HG03457 (cell line): ENCODE data around the gene FAM162A.

Experiments used
- ATAC-seq: cut with Tn5 transposase; IDR thresholded peaks from one replicate; pipeline ENCODE4 v1.9.1; 2021; ENCODE audit warnings: moderate number of reproducible peaks; ENCODE audit not compliant: unreplicated experiment

FAM162A gene

DNA sequence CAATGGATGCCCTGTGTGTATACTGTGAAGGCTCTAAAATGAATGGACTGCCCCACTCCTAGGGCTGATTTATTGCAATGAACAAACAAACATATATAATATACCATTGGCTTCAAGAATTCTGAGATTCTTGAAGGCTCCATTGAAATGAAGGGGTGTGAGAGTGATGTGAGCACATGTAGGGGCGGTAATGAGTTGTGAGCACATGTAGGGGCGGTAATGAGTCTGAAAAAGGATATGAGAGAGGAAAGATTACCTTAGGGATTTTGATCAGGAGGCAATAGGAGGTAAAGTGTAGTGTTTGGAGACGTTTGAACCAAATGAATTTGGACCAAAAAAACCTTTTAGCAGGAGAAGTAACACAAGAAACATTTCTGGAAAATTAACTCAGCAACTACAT is 3.7 kb downstream of the FAM162A start:
- ATAC-seq: no peak

DNA sequence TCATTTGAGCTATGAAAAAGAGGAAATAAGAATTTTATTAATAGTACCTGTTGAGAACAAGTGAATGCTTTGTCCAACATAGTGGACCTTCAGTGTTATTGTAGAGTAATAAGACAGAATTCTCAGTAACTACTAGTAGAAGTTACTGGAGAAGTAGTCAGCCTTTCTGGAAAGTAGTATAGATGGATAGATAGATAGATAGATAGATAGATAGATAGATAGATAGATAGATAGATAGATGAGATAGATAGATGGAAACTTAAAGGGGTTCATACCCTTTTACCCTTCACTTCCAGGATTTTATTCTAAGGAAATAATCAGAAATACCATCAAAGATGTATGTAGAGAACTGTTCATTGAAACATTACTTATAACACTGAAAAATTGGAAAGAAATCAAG is 5.2 kb downstream of the FAM162A start:
- ATAC-seq: no peak

DNA sequence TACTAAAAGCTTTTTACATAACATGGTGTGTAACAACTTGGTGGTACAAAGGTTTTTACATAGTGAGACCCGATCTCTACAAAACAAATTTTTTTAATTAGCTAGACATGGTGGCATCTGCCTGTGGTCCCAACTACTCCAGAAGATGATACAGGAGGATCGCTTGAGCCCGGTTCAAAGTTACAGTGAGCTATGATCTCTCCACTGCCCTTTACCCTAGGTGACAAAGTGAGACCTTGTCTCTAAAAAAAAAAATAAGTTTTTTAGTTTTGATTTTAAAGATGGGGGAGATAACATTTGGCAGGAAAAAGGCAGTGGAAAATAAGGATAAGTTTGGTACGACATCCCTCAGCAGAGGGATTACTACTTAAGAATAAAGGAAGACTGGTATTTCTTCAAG is 5.9 kb downstream of the FAM162A start:
- no peak for ATAC-seq

- ATAC-seq: no peak
Observed at GRCh38 chr3:122390665-122391064, 6.7 kb downstream of the FAM162A start.

DNA sequence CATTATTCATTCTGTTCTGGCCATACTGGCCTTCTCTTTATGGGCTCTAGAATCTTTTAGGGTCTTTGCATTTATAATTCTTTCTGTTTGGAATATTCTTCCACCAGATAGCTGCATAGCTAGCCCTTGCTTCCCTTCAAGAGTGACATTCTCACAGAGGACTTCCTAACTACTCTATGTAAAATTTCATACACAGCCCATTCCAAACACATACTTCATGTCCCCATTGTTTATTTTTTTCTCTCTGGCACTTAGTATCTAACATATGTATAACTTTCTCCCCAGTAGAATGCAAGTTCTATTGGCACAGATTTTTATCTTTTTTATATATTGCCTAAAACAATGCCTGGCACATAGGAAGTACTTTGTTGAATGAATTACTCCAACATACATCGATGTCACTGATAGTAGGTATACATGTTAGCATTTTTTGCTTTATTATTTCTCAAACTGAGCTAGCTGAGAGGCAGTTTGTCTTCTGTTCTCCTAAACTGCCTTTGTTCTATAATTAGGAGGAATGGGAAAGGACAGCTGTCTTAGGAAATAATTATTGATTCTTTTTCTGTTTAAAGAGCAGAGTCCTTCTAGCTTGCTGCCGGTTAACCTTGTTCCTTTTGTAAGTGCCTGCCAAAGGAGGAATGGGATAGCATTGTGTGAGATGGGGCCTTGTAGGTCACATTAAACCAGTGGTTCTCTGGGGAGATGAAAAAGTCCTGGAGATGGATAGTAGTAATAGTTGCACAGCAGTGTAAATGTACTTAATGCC is 7.9 kb downstream of the FAM162A start:
- ATAC-seq: no peak

- no peak for ATAC-seq
Observed at GRCh38 chr3:122392868-122393844, 9.2 kb downstream of the FAM162A start.

GRCh38 chr3:122394173-122394572 is 10.2 kb downstream of the FAM162A start:
- no peak for ATAC-seq

GRCh38 chr3:122395582-122395981 is 11.6 kb downstream of the FAM162A start:
- ATAC-seq: no peak

DNA sequence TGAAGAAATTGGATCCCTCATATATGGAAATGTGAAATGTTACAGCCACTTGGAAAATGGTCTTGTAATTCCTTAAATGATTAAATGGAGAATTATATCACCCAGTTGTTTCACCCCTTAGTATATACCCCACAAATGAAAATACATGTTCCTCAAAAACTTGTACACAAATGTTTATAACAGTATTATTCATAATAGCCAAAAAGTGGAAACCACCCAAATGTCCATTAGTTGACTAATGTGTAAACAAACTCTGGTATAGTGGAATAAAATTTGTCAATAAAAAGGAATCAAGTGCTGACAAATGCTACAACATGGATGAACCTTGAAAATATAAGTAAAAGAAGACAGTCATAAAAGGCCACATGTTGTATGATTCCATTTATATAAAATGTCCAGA is 12.5 kb downstream of the FAM162A start:
- ATAC-seq: no peak

GRCh38 chr3:122397201-122397600 is 13.2 kb downstream of the FAM162A start:
- ATAC-seq: no peak

DNA sequence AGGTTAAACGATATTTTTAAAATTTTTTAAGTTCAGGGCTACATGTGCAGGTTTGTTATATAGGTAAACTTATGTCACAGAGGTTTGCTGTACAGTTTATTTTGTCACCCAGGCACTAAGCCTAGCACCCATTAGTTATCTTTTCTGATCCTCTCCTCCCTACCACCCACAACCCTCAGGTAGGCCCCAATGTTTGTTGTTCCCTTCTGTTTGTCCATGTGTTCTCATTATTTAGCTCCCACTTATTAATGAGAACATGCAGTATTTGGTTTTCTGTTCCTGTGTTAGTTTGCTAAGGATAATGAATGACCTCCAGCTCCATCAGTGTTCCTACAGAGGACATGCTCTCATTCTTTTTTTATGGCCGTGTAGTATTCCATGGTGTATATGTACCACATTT is 14.9 kb downstream of the FAM162A start:
- ATAC-seq: no peak

DNA sequence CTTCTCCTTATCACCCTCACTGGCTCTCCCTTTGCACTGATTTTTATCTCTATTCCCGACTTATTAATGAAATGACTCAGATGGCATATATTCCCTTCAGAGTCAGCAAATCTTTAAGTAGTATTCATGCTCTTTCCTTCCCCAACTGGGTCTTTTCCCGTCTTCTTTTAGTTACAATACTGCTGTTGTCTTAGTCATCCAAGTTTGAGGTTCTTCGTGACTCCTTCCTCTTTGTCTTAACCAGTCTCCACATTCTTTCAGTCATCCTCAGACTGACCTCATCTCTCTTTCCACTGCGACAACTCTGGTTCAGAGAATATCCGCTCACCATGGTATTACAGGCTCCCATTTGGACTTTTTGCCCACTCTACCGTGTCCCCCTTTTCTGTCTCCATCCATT is 19.5 kb downstream of the FAM162A start:
- ATAC-seq: no peak

DNA sequence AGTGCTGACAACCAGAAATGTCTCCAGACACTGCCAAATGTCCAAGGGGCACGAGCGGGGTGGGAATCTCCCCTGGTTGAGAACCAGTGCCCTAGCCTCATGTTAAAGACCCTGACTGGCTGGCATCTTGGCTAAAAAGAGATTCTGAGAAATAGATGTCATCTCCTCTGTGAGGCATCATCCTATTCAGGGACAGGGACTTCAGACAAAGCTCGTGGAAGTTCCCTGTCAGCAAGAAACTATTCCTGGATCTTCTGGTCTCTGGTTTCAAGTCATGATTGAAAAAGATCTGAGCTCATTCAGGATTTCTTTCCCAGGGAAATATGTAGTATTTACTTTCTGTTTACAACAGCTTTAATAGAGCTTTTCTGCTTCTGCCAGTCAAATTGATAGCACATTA is 21.0 kb downstream of the FAM162A start:
- no peak for ATAC-seq

DNA sequence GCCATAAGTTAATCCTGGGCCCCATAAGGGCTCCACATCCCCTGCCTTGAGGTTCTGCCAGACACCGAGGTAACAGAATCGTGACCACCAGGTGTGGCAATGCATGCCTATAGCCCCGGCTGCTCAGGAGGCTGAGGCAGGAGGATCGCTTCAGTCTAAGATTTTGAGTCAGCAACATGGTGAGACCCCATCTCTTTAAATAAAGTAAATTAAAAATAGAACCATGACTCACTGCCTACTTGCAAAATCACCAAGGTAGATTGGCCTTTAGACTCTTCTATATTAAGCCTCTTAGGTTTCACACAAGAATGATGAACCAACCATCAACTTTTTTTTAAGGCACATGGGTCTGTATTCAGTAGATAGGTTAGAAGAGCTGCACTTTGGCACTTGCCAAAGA is 22.2 kb downstream of the FAM162A start:
- ATAC-seq: no peak

- ATAC-seq: no peak
Observed at GRCh38 chr3:122407946-122408345, 24.0 kb downstream of the FAM162A start.

DNA sequence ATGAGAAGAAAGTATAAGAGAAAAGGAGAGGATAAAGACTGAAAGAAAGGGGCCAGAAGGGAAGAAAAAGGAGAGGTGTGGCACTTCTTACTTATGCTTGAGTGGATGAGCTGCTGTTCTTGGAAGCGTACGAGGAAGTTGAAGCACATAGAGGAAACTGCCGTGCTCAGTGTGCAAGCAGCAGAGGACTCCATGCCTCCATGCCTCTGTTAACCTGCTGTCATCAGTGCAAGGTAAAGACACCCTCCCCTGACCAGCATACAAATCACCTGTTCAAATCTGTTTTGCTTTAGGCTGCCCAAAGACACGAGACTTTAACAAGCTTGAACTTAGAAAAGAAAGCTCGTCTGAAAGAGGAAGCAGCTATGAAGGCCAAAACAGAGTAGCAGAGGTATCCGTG is 25.5 kb downstream of the FAM162A start:
- ATAC-seq: no peak

DNA sequence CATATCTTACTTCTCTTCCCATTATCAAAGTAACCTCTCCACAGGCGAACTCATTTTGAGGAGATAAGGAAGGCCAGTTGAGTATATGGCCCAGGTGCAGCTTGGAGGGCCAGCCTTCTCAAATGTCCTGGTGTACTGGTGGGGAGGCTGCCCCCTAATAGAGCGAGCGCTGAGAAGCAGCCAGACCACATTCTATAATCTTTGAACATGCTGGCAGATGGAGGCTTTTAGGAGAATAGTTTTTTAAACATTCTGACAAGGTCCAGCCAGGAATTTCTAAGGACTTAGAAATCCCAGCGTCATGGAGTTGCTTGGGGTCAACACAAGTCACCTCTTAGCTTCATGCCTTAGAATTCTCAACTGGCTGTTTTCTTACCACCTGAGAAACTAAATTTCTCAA is 26.1 kb downstream of the FAM162A start:
- no peak for ATAC-seq

- no peak for ATAC-seq
Observed at GRCh38 chr3:122410639-122411038, 26.7 kb downstream of the FAM162A start.

DNA sequence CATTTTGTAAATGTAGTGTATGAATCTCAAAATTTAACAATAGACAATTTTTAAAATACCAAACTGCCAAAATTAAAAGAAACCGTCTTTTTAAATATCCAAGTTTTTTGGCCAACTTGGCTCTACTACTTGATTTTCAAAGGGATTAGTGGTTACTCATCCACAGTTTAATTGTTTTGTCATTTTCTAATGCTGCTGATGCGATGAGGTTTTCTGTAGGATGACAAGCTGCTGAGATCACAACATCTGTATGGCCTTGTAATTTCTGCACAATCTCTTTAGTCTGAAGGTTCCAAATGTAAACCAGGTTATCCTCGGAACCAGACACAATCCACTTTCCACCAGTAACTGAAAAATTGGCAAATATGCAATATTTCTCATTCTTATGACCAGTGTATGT is 30.4 kb downstream of the FAM162A start:
- ATAC-seq: no peak

- ATAC-seq: peak; percentile 37
Observed at GRCh38 chr3:122415104-122415744, 31.2 kb downstream of the FAM162A start.
